BE2C (cell line): ENCODE measurements around the gene YEATS4.
A peak's percentile ranks its signal among the peaks of the same experiment; 100 is the strongest.

Source experiments
- DNase-seq: peaks from one replicate; pipeline ENCODE4 v3.0.0-alpha.2; 2020
- H3K27me3 ChIP-seq: fragments of 250-450 bp; sonication (Bioruptor Pico); 2 replicates; pipeline ENCODE4 v1.5.1; 2020; ENCODE audit warnings: mild to moderate bottlenecking
- H3K36me3 ChIP-seq: fragments of 250-450 bp; sonication (Bioruptor Pico); 2 replicates; pipeline ENCODE4 v1.5.1; 2020; ENCODE audit warnings: mild to moderate bottlenecking
- H3K4me1 ChIP-seq: fragments of 250-450 bp; sonication (Bioruptor Pico); 2 replicates; pipeline ENCODE4 v1.5.1; 2020
- H3K4me3 ChIP-seq: 2 replicates; pipeline ENCODE4 v1.5.1; 2011; ENCODE audit warnings: low read depth, low read length
- H3K9me3 ChIP-seq: fragments of 250-450 bp; sonication (Bioruptor Pico); 2 replicates; pipeline ENCODE4 v1.5.1; 2020
- TF ChIP-seq, protein P1 (sequence below): IDR thresholded peaks from 2 replicates; pipeline ENCODE4 v1.5.1; 2012; ENCODE audit warnings: mild to moderate bottlenecking, low read depth, low read length

YEATS4 gene

DNA sequence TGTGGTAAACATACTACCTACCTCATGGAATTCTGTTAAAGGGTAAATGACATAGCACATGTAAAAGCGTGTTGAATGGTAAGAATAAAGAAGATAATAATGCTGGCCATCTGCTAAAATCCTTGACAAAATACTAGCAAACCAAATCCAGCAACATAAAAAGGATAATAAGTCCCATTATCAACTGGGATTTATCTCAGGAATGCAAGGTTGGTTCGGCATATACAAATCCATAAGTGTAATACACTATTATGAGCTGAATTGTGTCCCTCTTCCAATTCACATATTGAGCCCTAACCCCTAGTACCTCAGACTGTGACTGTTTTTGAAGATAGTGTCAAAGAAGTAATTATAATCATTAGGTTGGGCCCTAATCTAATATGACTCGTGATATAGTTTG lies 37.4 kb downstream of the YEATS4 start:
- H3K4me1 ChIP-seq, result no peaks in the 10 kb centered on the region
- DNase-seq, result no peak
- peaks cover 5% of the 10 kb centered on the region for H3K36me3 ChIP-seq
- no peaks in the 10 kb centered on the region; the same call in 1 of the 2 replicates for H3K9me3 ChIP-seq
- H3K27me3 ChIP-seq, result no peaks in the 10 kb centered on the region
- H3K4me3 ChIP-seq, result no peak overlapping the region
- TF ChIP-seq, protein P1, sequence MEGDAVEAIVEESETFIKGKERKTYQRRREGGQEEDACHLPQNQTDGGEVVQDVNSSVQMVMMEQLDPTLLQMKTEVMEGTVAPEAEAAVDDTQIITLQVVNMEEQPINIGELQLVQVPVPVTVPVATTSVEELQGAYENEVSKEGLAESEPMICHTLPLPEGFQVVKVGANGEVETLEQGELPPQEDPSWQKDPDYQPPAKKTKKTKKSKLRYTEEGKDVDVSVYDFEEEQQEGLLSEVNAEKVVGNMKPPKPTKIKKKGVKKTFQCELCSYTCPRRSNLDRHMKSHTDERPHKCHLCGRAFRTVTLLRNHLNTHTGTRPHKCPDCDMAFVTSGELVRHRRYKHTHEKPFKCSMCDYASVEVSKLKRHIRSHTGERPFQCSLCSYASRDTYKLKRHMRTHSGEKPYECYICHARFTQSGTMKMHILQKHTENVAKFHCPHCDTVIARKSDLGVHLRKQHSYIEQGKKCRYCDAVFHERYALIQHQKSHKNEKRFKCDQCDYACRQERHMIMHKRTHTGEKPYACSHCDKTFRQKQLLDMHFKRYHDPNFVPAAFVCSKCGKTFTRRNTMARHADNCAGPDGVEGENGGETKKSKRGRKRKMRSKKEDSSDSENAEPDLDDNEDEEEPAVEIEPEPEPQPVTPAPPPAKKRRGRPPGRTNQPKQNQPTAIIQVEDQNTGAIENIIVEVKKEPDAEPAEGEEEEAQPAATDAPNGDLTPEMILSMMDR, result no peak

DNA sequence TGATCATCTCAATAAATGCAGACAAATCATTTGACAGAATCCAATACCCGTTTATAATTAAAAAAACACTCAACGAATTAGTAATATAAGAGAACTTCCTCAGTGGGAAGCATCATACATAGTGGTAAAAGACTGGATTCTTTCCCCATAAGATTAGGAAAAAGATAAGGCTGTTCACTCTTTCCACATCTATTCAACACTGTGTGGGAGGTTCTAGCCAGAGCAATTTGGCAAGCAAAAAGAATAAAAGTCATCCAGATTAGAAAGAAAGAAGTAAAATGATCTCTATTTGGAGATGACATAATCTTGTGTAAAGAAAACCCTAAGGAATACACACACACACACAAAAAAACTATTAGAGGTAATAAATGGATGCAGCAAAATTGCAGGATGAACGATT lies 38.4 kb downstream of the YEATS4 start:
- Histone ChIP-seq H3K4me1 (no peaks in the 10 kb centered on the region), H3K36me3 (peaks cover 5% of the 10 kb centered on the region), H3K4me3 (no peak overlapping the region), H3K9me3 (no peaks in the 10 kb centered on the region; the same call in 1 of the 2 replicates), H3K27me3 (no peaks in the 10 kb centered on the region)
- DNase-seq, result no peak
- TF ChIP-seq, protein P1, result no peak

DNA sequence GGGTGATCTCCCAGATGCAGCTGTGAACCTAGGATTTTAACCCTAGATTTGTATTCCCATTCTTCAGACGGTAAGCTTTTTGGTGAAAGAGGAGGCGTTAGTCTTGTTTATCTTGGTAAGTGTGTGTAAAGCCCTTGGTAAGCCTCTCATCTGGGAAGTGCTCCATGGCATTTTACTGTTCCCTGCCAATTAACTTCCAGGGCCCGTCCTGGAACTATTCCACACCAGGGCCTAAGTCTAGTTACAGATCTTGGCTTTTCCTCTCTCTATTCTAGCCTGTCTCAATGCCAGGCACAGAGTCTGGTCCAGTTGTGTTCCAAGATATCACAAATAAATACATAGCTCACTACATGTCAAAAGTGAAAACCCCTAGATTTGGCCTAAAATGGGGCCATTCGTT lies 42.4 kb downstream of the YEATS4 start:
- TF ChIP-seq, protein P1, result no peak
- Histone ChIP-seq H3K9me3 (no peaks in the 10 kb centered on the region; the same call in 1 of the 2 replicates), H3K27me3 (no peaks in the 10 kb centered on the region), H3K4me1 (no peaks in the 10 kb centered on the region), H3K36me3 (peaks cover 4% of the 10 kb centered on the region), H3K4me3 (no peak overlapping the region)
- no peak for DNase-seq

DNA sequence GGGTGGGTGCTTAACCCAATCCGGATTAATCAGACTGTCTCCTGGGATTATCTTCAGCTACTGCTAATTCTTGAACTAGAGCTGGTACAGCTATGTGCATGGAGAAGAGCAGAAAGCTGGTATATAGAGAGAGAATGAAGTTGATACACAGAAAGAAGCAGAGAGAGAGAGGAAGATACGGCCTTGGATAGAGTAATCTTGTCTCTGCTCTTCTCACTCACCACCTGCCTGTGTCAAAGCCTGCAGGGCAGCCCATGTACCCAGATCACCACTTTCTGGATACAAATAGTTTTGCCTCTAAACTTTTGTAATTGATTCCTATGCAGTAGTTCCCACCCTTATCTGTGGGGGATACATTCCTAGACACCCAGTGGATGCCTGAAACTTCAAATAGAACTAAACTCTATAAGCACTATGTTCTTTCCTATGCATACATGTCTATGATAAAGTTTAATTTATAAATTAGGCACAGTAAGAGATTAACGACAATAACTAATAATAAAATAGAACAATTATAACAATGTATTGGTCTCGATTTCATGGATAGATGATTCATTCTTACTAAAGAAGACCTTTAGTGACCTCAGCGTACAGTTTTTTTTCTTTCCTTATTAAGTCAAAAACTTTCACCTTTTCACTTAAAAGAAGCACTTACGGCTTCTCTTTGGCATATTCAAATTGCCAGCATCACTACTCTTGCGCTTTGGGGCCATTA lies 45.5 kb downstream of the YEATS4 start:
- no peak for DNase-seq
- Histone ChIP-seq H3K27me3 (no peaks in the 10 kb centered on the region), H3K9me3 (no peaks in the 10 kb centered on the region), H3K4me1 (no peaks in the 10 kb centered on the region), H3K36me3 (no peaks in the 10 kb centered on the region), H3K4me3 (no peak overlapping the region)
- TF ChIP-seq, protein P1, result no peak

DNA sequence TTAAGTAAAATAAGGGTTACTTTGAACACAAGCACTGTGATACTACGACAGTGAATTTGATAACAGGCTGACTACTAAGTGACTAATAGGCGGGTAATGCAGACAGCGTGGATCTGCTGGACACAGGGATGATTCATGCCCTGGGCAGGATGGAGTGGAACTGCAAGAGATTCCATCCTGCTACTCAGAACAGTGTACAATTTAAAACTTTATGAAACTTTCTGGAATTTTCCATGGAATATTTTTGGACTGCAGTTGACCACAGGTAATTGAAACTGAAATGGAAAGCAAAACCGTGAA lies 46.0 kb downstream of the YEATS4 start:
- DNase-seq, result peak; percentile 28
- Histone ChIP-seq H3K4me3 (no peak overlapping the region), H3K36me3 (no peaks in the 10 kb centered on the region), H3K27me3 (no peaks in the 10 kb centered on the region), H3K4me1 (no peaks in the 10 kb centered on the region), H3K9me3 (no peaks in the 10 kb centered on the region)
- TF ChIP-seq, protein P1, result no peak

DNA sequence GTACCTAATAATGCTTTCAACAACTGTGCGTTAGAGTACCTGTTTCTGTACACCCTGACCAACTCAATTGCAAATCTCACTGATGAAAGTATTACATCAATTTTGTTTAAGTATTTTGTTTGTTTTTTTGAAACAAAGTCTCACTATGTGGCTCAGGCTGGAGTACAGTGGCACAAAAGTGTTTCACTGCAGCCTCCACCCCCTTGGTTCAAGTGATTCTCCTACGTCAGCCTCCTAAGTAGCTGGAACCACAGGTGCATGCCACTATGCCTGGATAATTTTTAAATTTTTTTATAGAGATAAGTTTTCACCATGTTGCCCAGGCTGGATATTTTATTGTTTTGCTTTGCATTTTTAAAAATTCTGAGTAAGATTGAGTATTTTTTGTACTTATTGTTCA lies 46.7 kb downstream of the YEATS4 start:
- TF ChIP-seq, protein P1, result no peak
- DNase-seq, result no peak
- 0 out of 2 replicates have a peak, but pooled peaks cover 3% of the 10 kb centered on the region for H3K36me3 ChIP-seq

More for the DNA sequence above, 46.7 kb downstream of the YEATS4 start:
- H3K4me1 ChIP-seq, result no peaks in the 10 kb centered on the region
- no peaks in the 10 kb centered on the region for H3K27me3 ChIP-seq
- no peaks in the 10 kb centered on the region for H3K9me3 ChIP-seq
- no peak overlapping the region for H3K4me3 ChIP-seq
